ENCODE results near the gene TSC22D3.

DNA sequence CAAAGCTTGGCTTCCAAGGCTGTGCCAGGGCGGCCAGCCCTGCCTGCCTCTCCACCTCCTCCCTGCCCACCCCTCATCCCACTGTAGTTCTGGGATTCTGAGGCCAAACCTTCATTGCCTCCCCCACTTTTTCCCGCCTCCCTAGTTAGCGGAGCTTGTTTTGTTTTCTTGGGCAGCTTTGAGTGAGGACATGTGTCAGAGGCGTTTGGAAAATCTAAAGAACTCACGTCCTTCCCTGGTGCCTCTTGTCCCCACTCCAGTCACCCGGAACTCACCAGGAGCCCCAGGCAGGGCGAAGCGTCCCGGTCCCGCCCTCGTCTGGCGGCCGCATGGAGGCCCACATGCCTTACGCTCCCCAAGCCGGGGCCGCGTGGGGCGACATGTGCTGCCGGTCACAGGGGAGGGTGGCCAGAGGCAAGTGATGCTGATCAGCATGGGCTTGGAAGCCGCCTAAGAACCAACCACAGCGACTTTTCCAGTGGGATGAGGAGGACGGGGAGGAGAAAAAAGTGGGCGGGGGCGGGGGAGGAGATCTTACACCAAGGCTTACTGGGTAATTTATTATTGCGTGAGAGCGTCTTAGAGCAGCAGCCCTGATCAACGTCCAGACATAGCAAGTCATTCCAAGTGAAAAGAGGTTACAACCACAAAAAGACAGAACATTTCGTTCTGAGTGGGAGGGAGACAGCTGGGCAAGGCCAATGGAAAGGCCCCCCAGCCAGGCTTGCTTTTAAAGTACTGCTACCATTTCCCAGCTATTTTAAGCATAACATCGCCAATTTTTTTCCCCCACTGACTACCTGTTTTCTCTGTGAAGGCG, 98.8 kb downstream of the TSC22D3 start:
- TF ChIP-seq, protein P1, sequence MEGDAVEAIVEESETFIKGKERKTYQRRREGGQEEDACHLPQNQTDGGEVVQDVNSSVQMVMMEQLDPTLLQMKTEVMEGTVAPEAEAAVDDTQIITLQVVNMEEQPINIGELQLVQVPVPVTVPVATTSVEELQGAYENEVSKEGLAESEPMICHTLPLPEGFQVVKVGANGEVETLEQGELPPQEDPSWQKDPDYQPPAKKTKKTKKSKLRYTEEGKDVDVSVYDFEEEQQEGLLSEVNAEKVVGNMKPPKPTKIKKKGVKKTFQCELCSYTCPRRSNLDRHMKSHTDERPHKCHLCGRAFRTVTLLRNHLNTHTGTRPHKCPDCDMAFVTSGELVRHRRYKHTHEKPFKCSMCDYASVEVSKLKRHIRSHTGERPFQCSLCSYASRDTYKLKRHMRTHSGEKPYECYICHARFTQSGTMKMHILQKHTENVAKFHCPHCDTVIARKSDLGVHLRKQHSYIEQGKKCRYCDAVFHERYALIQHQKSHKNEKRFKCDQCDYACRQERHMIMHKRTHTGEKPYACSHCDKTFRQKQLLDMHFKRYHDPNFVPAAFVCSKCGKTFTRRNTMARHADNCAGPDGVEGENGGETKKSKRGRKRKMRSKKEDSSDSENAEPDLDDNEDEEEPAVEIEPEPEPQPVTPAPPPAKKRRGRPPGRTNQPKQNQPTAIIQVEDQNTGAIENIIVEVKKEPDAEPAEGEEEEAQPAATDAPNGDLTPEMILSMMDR (IDR thresholded peaks at IDR 0.05) = no peak
- TF ChIP-seq POLR2A (IDR thresholded peaks at IDR 0.05) = peak in 3 of 4 donors; percentile 54 to 82 (median 74)
- TF ChIP-seq EP300 (IDR thresholded peaks at IDR 0.05) = peak; percentile 30 to 98 (median 82)

All from upper lobe of left lung (tissue), 4 donors.